Subcutaneous abdominal adipose tissue (tissue), 5 donors: ENCODE measurements around the gene DRICH1.
"Not testable (repeated sequence)": the region's sequence is repeated elsewhere in the genome, so short reads cannot be mapped to it uniquely, and the experiment has no call there.

Experiments used
- H3K27ac ChIP-seq: one replicate; pipeline ENCODE4 v1.7.0; 2013; ENCODE audit warnings: low read depth, mild to moderate bottlenecking, inconsistent platforms, low read length, moderate library complexity
- H3K27me3 ChIP-seq, 5 donors: one replicate each; pipeline ENCODE4 v1.7.0; 2013; ENCODE audit warnings: low read length in 5 of 5, inconsistent platforms in 1 of 5; ENCODE audit not compliant: control insufficient read depth in 5 of 5, insufficient read depth in 4 of 5
- H3K36me3 ChIP-seq, 5 donors: one replicate each; pipeline ENCODE4 v1.7.0; 2013; ENCODE audit warnings: low read length in 5 of 5; ENCODE audit not compliant: control insufficient read depth in 5 of 5, insufficient read depth in 5 of 5
- H3K4me1 ChIP-seq, 5 donors: one replicate each; pipeline ENCODE4 v1.7.0; 2013; ENCODE audit warnings: low read length in 5 of 5, mild to moderate bottlenecking in 3 of 5, moderate library complexity in 1 of 5; ENCODE audit not compliant: control insufficient read depth in 5 of 5, insufficient read depth in 5 of 5
- H3K4me3 ChIP-seq, 5 donors: one replicate each; pipeline ENCODE4 v1.7.0; 2013; ENCODE audit warnings: low read length in 5 of 5, low read depth in 1 of 5
- H3K9ac ChIP-seq, 5 donors: one replicate each; pipeline ENCODE4 v1.7.0; 2013; ENCODE audit warnings: low read length in 5 of 5, mild to moderate bottlenecking in 4 of 5, moderate library complexity in 3 of 5
- H3K9me3 ChIP-seq, 5 donors: one replicate each; pipeline ENCODE4 v1.7.0; 2013; ENCODE audit warnings: low read length in 5 of 5; ENCODE audit not compliant: control insufficient read depth in 5 of 5
- donor health status: healthy.
- donor health status: healthy.
- donor health status: healthy.
- donor health status: healthy.
- donor health status: healthy.

DRICH1 gene

GRCh38 chr22:23632178-23632577, at the start of gene DRICH1:
TSS of gene DRICH1 (minus strand) at chr22:23632321. CDS start at chr22:23632023, 298 bp downstream.
- no peaks in the 10 kb centered on the region for H3K36me3 ChIP-seq
- no peaks in the 10 kb centered on the region for H3K4me1 ChIP-seq
- H3K4me3 ChIP-seq: no peak within 1 kb of the TSS
- H3K27ac ChIP-seq: no peak within 1 kb of the TSS
- no peaks in the 10 kb centered on the region for H3K9me3 ChIP-seq
- no peaks in the 10 kb centered on the region for H3K27me3 ChIP-seq
- H3K9ac ChIP-seq: no peak within 1 kb of the TSS

- Histone ChIP-seq H3K9ac (no peak overlapping the region), H3K36me3 (peaks cover 6 to 25% (median 17%) of the 10 kb centered on the region in 5 donors), H3K27me3 (no peaks in the 10 kb centered on the region), H3K4me3 (no peak overlapping the region), H3K27ac (no peak overlapping the region), H3K9me3 (no peaks in the 10 kb centered on the region), H3K4me1 (peaks cover 0 to 3% (median under 1%) of the 10 kb centered on the region in 5 donors)
These were observed 49.1 kb upstream of the DRICH1 start for GRCh38 chr22:23681026-23681809.

- Histone ChIP-seq H3K27ac (no peak overlapping the region), H3K36me3 (peaks cover 6 to 22% (median 12%) of the 10 kb centered on the region in 5 donors), H3K9me3 (no peaks in the 10 kb centered on the region), H3K4me1 (peaks cover 0 to 10% (median 7%) of the 10 kb centered on the region in 5 donors), H3K9ac (no peak overlapping the region), H3K27me3 (no peaks in the 10 kb centered on the region), H3K4me3 (no peak overlapping the region)
These were observed 46.0 kb upstream of the DRICH1 start for GRCh38 chr22:23678133-23678532.

- H3K4me1 ChIP-seq: peaks cover 0 to 10% (median 7%) of the 10 kb centered on the region in 5 donors
- H3K27ac ChIP-seq: no peak overlapping the region
- no peak overlapping the region for H3K4me3 ChIP-seq
- peaks cover 6 to 17% (median 11%) of the 10 kb centered on the region in 5 donors for H3K36me3 ChIP-seq
- H3K27me3 ChIP-seq: no peaks in the 10 kb centered on the region
- no peaks in the 10 kb centered on the region for H3K9me3 ChIP-seq
- H3K9ac ChIP-seq: no peak overlapping the region
These were observed 45.5 kb upstream of the DRICH1 start for GRCh38 chr22:23677701-23677995.

GRCh38 chr22:23676841-23677700, 45.0 kb upstream of the DRICH1 start:
- H3K9me3 ChIP-seq, H3K27me3 ChIP-seq, H3K4me3 ChIP-seq, H3K27ac ChIP-seq, H3K9ac ChIP-seq: not testable (repeated sequence)
- peaks cover 0 to 10% (median 7%) of the 10 kb centered on the region in 5 donors for H3K4me1 ChIP-seq
- peaks cover 4 to 12% (median 9%) of the 10 kb centered on the region in 5 donors for H3K36me3 ChIP-seq

- no peaks in the 10 kb centered on the region for H3K9me3 ChIP-seq
- no peaks in the 10 kb centered on the region for H3K27me3 ChIP-seq
- H3K9ac ChIP-seq: no peak overlapping the region
- H3K27ac ChIP-seq: no peak overlapping the region
- peaks cover 0 to 10% (median 7%) of the 10 kb centered on the region in 5 donors for H3K4me1 ChIP-seq
- no peak overlapping the region for H3K4me3 ChIP-seq
- peaks cover 0 to 6% (median 3%) of the 10 kb centered on the region in 5 donors for H3K36me3 ChIP-seq
These were observed 43.6 kb upstream of the DRICH1 start for GRCh38 chr22:23675502-23676415.

GRCh38 chr22:23674886-23675501, 42.9 kb upstream of the DRICH1 start:
- H3K36me3 ChIP-seq, H3K9ac ChIP-seq, H3K27ac ChIP-seq: not testable (repeated sequence)

GRCh38 chr22:23673826-23674690, 41.9 kb upstream of the DRICH1 start:
- no peak overlapping the region for H3K9ac ChIP-seq
- no peaks in the 10 kb centered on the region for H3K9me3 ChIP-seq
- H3K27me3 ChIP-seq: no peaks in the 10 kb centered on the region
- no peak overlapping the region for H3K4me3 ChIP-seq
- no peak overlapping the region for H3K27ac ChIP-seq
- peaks cover 0 to 10% (median 7%) of the 10 kb centered on the region in 5 donors for H3K4me1 ChIP-seq
- peaks cover 0 to 3% (median 0%) of the 10 kb centered on the region in 5 donors for H3K36me3 ChIP-seq

More at GRCh38 chr22:23674886-23675501, 42.9 kb upstream of the DRICH1 start:
- not testable (repeated sequence) for H3K4me3 ChIP-seq, H3K27me3 ChIP-seq, H3K9me3 ChIP-seq
- peaks cover 0 to 10% (median 7%) of the 10 kb centered on the region in 5 donors for H3K4me1 ChIP-seq
